ENCODE results near the gene RUVBL2.

RUVBL2 gene

GRCh38 chr19:48993175-48994034 is at the start of gene RUVBL2, which contains the start of gene GYS1:
TSS of gene RUVBL2 (plus strand) at chr19:48993887. CDS start at chr19:48993912, 25 bp downstream.
TSS of gene GYS1 (minus strand) at chr19:48993309. CDS start at chr19:48993112, 197 bp downstream.
- DNase-seq (ENCODE audit: low read depth), result peak; percentile 99

DNA sequence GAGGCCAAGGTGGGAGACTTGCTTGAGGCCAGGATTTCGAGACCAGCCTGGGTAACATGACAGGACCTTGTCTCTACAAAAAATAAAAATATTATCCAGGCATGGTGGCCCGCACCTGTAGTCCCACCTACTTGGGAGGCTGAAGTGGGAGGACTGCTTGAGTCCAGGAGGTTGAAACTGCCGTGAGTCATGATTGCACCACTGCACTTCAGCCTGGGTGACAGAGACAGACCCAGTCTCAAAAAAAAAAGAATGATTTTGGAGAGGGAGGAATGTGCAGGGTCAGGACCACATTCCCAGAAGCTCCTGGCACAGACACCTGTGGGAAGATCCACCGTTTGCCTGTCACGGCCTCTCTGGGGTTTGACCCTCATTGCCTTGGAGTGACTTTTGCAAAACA is 48.3 kb upstream of the RUVBL2 start:
- DNase-seq (ENCODE audit: low read depth), result no peak

- no peak for DNase-seq (ENCODE audit: low read depth)
Observed at GRCh38 chr19:48945817-48946216, 47.9 kb upstream of the RUVBL2 start.

- no peak for DNase-seq (ENCODE audit: low read depth)
Observed at GRCh38 chr19:48946463-48947257, 47.0 kb upstream of the RUVBL2 start.

DNA sequence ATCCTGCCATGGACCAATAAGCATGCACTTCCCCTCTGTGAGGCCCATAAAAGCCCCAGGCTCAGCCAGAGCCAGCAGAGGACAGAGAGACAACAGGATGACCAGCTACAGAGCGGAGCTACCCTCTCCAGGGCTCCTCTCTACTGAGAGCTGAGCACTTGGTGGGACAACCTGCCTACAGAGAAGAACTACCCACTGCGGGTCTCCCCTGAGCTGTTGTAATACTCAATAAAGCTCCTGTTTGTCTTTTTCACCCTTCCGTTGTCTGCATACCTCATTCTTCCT is 46.5 kb upstream of the RUVBL2 start:
- DNase-seq (ENCODE audit: low read depth), result no peak

DNA sequence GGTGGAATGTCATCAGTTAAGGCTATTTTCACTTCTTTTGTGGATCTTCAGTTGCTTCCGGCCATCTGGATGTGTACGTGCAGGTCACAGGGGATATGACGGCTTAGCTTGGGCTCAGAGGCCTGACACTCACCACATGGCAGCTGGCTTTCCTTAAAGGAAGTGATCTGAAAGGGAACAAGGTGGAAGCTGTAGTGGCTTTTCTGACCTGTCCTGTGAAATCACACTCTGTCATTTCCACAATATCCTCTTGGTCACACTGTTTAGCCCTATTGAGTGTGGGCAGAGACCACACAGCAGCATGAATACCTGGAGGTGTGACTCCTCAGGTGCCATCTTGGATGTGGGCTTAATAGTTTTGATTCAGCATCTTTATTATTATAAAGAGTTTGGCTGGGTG is 43.5 kb upstream of the RUVBL2 start:
- DNase-seq (ENCODE audit: low read depth), result no peak

DNA sequence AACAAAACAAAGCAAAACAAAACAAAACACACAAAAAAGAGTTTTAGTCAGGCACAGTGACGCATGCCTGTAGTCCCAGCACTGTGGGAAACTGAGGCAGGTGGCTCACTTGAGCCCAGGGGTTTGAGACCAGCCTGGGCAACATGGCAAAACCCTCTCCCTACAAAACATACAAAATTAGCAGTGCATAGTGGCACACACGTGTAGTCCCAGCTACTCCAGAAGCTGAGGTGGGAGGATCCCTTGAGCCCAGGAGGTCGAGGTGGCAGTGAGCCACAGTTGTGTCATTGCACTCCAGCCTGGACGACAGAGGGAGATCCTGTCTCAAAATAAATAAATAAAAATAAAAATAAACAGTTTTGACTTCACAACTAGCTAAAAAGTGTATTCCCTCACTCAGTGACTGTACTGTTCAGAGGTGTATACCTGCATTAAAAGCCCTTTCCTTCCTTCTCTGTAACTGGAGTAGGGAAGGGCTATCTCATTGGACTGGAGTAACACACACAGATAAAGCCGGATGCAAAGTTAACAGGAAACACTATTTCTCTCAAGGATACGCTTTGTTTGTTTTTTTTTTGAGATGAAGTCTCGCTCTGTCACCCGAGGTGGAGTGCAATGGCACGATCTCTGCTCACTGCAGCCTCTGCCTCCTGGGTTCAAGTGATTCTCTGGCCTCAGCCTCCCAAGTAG is 42.7 kb upstream of the RUVBL2 start:
- DNase-seq (ENCODE audit: low read depth), result no peak

DNA sequence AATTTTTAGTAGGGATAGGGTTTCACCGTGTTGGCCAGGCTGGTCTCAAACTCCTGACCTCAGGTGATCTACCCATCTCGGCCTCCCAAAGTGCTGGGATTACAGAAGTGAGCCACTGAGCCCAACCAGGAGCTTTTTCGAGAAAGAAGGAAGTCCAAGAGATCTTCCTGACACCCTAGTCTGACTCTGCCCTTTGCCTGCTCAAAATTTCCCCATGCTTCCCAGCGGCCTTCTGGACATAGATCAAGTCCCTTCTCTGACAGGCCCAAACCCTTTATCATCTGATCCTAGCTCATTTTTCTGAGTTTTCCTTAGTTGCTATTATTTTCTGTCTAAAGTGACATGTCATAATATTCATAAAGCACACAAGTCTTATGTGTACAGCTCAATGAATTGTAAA is 40.5 kb upstream of the RUVBL2 start:
- no peak for DNase-seq (ENCODE audit: low read depth)

DNA sequence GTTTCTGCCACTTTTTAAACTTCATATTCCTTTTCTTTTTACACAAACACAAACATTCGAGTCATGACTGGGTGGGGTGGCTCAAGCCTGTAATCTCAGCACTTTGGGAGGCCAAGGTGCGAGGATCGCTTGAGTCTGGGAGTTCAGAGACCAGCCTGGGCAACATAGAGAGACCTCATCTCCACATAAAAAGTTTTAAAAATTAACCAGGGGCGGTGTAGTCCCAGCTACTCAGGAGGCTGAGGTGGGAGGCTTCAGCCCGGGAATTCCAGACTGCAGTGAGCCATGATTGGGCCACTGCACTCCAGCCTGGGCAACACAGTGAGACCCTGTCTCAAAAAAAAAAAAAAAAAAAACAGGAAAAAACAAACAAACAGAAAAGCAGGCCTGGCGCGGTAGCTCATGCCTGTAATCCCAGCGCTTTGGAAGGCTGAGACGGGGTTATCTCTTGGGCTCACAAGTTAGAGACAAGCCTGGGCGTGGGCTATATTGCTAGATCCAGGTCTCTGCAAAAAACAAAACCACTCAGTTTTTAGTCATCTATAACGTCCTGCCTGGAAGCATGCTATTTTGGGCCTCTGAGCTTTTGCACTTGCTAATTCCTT is 39.6 kb upstream of the RUVBL2 start:
- DNase-seq (ENCODE audit: low read depth), result no peak

GRCh38 chr19:48954595-48955307 is 38.9 kb upstream of the RUVBL2 start, which contains the start of gene BAX:
TSS of gene BAX (plus strand) at chr19:48954875. CDS start at chr19:48954929, 54 bp downstream.
- DNase-seq (ENCODE audit: low read depth), result peak; percentile 76

DNA sequence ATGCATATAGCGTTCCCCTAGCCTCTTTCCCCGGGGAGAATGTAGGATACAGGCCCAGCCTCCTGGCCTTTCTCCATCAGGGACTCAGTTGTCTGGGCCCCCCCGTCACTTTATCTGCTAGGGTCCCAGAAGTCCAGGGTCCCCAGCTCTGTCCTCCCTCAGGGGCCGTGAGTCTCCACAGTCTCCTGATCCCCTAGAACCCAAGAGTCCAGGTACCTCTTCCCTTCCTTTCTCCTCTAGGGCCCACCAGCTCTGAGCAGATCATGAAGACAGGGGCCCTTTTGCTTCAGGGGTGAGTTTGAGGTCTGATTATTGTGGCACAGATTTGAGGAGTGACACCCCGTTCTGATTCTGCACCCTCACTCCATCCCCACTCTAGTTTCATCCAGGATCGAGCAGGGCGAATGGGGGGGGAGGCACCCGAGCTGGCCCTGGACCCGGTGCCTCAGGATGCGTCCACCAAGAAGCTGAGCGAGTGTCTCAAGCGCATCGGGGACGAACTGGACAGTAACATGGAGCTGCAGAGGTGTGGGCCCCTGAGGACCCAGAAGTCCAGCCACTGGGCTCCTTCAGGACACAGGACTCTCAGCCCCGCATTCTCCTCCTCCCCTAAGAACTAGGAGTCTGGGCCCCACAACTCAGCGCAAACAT is 38.3 kb upstream of the RUVBL2 start:
- no peak for DNase-seq (ENCODE audit: low read depth)

DNA sequence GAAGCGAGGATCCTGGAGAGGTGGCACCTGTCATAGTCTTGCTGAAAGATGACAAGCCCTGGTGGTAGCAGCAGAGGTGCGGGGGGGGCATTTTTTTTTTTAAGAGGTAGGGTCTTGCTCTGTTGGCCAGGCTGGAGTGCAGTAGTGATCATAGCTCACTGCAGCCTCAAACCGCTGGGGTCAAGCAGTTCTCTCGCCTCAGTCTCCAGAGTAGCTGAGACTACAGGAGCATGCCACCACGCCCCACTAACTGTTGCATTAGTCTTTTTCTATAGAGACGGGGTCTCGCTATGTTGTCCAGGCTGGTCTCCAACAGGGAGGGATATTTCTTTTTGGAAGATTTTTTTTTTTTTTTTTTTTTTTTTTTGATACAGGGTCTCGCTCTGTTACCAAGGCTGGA is 35.7 kb upstream of the RUVBL2 start:
- no peak for DNase-seq (ENCODE audit: low read depth)

DNA sequence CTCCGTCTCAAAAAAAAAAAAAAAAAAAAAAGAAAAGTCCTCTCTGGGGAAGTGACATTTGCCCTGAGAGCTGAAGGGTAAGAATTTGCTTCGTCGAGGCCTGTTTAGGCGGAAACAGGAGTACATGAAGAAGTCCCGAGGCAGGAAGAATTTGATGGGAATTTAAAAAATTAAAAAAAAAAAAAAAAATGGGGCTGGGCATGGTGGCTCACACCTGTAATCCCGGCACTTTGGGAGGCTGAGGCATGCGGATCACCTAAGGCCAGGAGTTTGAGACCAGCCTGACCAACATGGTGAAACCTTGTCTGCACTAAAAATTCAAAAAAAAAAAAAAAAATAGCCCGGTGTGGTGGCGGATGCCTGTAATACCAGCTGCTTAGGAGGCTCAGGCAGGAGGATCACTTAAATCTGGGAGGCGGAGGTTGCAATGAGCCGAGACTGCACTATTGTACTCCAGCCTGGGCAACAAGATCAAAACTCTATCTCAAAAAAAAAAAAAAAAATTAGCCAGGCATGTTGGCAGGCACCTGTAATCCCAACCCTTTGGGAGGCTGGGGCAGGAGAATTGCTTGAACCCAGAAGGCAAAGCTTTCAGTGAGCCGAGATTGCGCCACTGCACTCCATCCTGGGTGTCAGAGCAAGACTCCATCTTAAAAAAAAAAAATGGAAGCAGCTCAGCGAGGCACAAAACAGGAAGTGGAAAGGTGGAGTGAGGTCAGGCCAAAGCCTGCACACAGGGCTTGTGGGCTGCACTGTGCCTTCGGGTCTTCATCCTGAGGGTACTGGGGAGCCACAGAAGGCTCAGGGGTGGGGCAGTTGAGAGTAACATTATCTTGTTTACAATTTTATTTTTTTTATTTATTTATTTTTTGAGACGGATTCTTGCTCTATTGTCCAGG is 34.1 kb upstream of the RUVBL2 start:
- no peak for DNase-seq (ENCODE audit: low read depth)

- no peak for DNase-seq (ENCODE audit: low read depth)
Observed at GRCh38 chr19:48961051-48961649, 32.5 kb upstream of the RUVBL2 start.

GRCh38 chr19:48961673-48962028 is 32.0 kb upstream of the RUVBL2 start:
- no peak for DNase-seq (ENCODE audit: low read depth)

GRCh38 chr19:48962029-48962848 is 31.4 kb upstream of the RUVBL2 start:
- no peak for DNase-seq (ENCODE audit: low read depth)

- no peak for DNase-seq (ENCODE audit: low read depth)
Observed at GRCh38 chr19:48962849-48963165, 30.9 kb upstream of the RUVBL2 start.

DNA sequence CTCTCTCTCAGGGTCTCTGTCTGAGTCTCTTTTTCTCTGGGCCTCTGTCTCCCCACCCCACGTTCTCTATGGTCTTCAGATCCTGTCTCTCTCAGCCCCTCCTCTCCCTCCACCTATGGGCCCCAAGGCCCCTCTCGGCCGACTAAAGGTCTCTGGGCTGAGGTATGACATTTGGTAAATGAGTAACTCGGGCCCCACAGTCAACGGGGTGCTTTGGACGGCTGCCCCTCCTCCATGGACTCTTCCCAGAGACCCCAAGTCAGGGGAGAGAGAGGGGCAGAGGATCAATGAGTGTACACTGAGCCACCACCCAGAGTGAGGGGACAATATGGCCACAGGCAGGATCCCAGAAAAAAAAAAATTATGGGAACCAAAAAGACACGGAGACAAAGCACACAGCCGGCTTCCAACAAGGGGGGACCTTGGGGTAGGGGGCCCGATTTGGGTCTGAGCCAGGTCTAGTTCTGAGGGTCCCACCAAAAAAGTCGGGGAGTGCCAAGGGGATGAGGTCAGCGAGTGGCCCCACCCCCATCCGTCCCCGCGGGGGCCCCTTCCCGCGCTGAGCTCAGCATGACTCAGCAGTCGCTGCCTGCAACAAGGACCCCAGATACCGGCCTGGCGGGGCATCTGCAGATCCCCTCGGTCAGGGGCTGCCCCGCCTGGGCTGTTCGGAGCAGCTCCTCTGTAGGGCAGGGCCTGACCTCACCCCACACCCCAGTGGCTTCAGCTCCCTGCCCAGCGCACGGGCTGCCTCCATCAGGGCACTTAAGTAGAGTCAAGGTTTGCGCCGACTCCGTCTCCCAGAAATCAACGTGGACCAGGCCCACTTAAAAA is 30.1 kb upstream of the RUVBL2 start:
- peak; percentile 23 for DNase-seq (ENCODE audit: low read depth)
